ENCODE data around the gene TDRD10. TPM values are rescaled to one million over a fixed set of nuclear protein-coding genes. Genes with fewer than 3 reads are reported as not detected.

TDRD10 gene
- polyA plus RNA-seq, 3 donors, result not detected

GRCh38 chr1:154468535-154469250 is 33.3 kb upstream of the TDRD10 start:
- H3K4me3 ChIP-seq (replicated peaks in 1 of 3; ENCODE audit: low read depth in 2 of 3, low read length in 3 of 3), result no peak overlapping the region
- H2AFZ ChIP-seq (ENCODE audit: insufficient read depth, low read depth, low read length, poor library complexity, severe bottlenecking), result no peak overlapping the region
- no peak for TF ChIP-seq CTCF (IDR thresholded peaks at IDR 0.05)
- H3K4me2 ChIP-seq (replicated peaks; ENCODE audit: extremely low read depth, low read length, poor library complexity, severe bottlenecking), result no peak overlapping the region
- H3K79me2 ChIP-seq (ENCODE audit: insufficient read depth, low read length), result peaks cover 23% of the 10 kb centered on the region
- H3K36me3 ChIP-seq (replicated peaks in 1 of 2; ENCODE audit: control insufficient read depth in 1 of 2, insufficient read depth in 2 of 2, low read length in 2 of 2), result peaks cover 25 to 49% of the 10 kb centered on the region in 2 donors
- H3K27me3 ChIP-seq (ENCODE audit: control insufficient read depth in 2 of 2, insufficient read depth in 2 of 2, low read length in 2 of 2), result no peaks in the 10 kb centered on the region
- peak overlapping the region in 1 of 2 donors; percentile 30 for H3K27ac ChIP-seq (ENCODE audit: low read depth in 1 of 2, low read length in 2 of 2)
- Mint-ChIP-seq H3K9me3 (no peaks in the 10 kb centered on the region), H3K4me3 (no peak overlapping the region), H3K36me3 (peaks cover 43 to 59% of the 10 kb centered on the region in 2 donors), H3K4me1 (peaks cover 32% of the 10 kb centered on the region), H3K27ac (peak overlapping the region in 3 of 7 donors; percentile 21 to 69 (median 60)), H3K27me3 (ENCODE audit: low read depth in 3 of 3) (peaks cover 0 to 2% (median 0%) of the 10 kb centered on the region in 3 donors)
- H4K20me1 ChIP-seq (ENCODE audit: insufficient read depth, low read length), result peaks cover 57% of the 10 kb centered on the region
- peaks cover 21 to 22% of the 10 kb centered on the region in 2 donors for H3K4me1 ChIP-seq (ENCODE audit: control insufficient read depth in 1 of 2, insufficient read depth in 2 of 2, low read length in 2 of 2)
- H3K9ac ChIP-seq (ENCODE audit: insufficient read depth, low read length, poor library complexity, severe bottlenecking), result no peak overlapping the region
- no peak for DNase-seq
- no peaks in the 10 kb centered on the region for H3K9me3 ChIP-seq (replicated peaks in 1 of 2; ENCODE audit: control insufficient read depth in 1 of 2, insufficient read depth in 1 of 2, low read length in 2 of 2)
- intact Hi-C loops (cut with micrococcal nuclease), result no loop called here
- 94% methylated on average over 12 of the region's 12 CpGs for WGBS (ENCODE audit: insufficient coverage)

- TF ChIP-seq CTCF (IDR thresholded peaks at IDR 0.05), result no peak
- Mint-ChIP-seq H3K9me3 (no peaks in the 10 kb centered on the region), H3K27ac (peak overlapping the region in 2 of 7 donors; percentile 19 to 79), H3K36me3 (peaks cover 35 to 47% of the 10 kb centered on the region in 2 donors), H3K4me3 (no peak overlapping the region), H3K27me3 (ENCODE audit: low read depth in 3 of 3) (peaks cover 0 to 3% (median 0%) of the 10 kb centered on the region in 3 donors), H3K4me1 (peaks cover 30% of the 10 kb centered on the region)
- no peak overlapping the region for H3K27ac ChIP-seq (ENCODE audit: low read depth in 1 of 2, low read length in 2 of 2)
- H3K4me1 ChIP-seq (ENCODE audit: control insufficient read depth in 1 of 2, insufficient read depth in 2 of 2, low read length in 2 of 2), result peaks cover 23 to 26% of the 10 kb centered on the region in 2 donors
- H3K9me3 ChIP-seq (replicated peaks in 1 of 2; ENCODE audit: control insufficient read depth in 1 of 2, insufficient read depth in 1 of 2, low read length in 2 of 2), result no peaks in the 10 kb centered on the region
- no peak overlapping the region for H3K4me2 ChIP-seq (replicated peaks; ENCODE audit: extremely low read depth, low read length, poor library complexity, severe bottlenecking)
- 97% methylated on average over 5 of the region's 10 CpGs for WGBS (ENCODE audit: insufficient coverage)
- peaks cover 17 to 41% of the 10 kb centered on the region in 2 donors for H3K36me3 ChIP-seq (replicated peaks in 1 of 2; ENCODE audit: control insufficient read depth in 1 of 2, insufficient read depth in 2 of 2, low read length in 2 of 2)
- H3K79me2 ChIP-seq (ENCODE audit: insufficient read depth, low read length), result peaks cover 21% of the 10 kb centered on the region
- intact Hi-C loops (cut with micrococcal nuclease), result loop anchor here in 1 of 2 donors (10.0 kb wide), 1 partner anchor 135 kb away; no protein-coding TSS in a partner anchor
- H4K20me1 ChIP-seq (ENCODE audit: insufficient read depth, low read length), result peaks cover 50% of the 10 kb centered on the region
- H3K27me3 ChIP-seq (ENCODE audit: control insufficient read depth in 2 of 2, insufficient read depth in 2 of 2, low read length in 2 of 2), result no peaks in the 10 kb centered on the region
- no peak for DNase-seq
- H3K4me3 ChIP-seq (replicated peaks in 1 of 3; ENCODE audit: low read depth in 2 of 3, low read length in 3 of 3), result no peak overlapping the region
- H3K9ac ChIP-seq (ENCODE audit: insufficient read depth, low read length, poor library complexity, severe bottlenecking), result no peak overlapping the region
- no peak overlapping the region for H2AFZ ChIP-seq (ENCODE audit: insufficient read depth, low read depth, low read length, poor library complexity, severe bottlenecking)
Observed at GRCh38 chr1:154469844-154470560, 32.0 kb upstream of the TDRD10 start.
